H1 (cell line): ENCODE data around the gene PLPP2. TPM values are rescaled to one million over a fixed set of nuclear protein-coding genes. Genes with fewer than 3 reads are reported as not detected.

Source experiments
- GABPA ChIP-seq: IDR thresholded peaks from 2 replicates; pipeline ENCODE4 v1.6.1; 2011; ENCODE audit warnings: mild to moderate bottlenecking, low read length, moderate library complexity, borderline replicate concordance; ENCODE audit not compliant: insufficient read depth
- POLR2AphosphoS5 ChIP-seq: IDR thresholded peaks from 2 replicates; pipeline ENCODE4 v1.6.1; 2011; ENCODE audit warnings: low read depth, low read length
- SP4 ChIP-seq: IDR thresholded peaks from 2 replicates; pipeline ENCODE4 v1.6.1; 2012; ENCODE audit warnings: low read length, inconsistent platforms
- SRF ChIP-seq: IDR thresholded peaks from 2 replicates; pipeline ENCODE4 v1.6.1; 2011; ENCODE audit warnings: mild to moderate bottlenecking, low read depth, low read length, moderate library complexity
- TCF12 ChIP-seq: IDR thresholded peaks from 2 replicates; pipeline ENCODE4 v1.6.1; 2011; ENCODE audit warnings: low read depth, mild to moderate bottlenecking, low read length
- polyA plus RNA-seq, 7 experiments: library from polyadenylated mRNA; depleted of rRNA in 3 of 7; stranded (reverse) in 5 of 7; unstranded in 2 of 7; fragments of >200 nt in 5 of 7; fragments of 200-250 nt in 2 of 7; gene quantifications; 1 replicate in 5 of 7; 2 replicates in 1 of 7; 4 replicates in 1 of 7; pipeline versions ENCODE4 v1.2.1 to v1.2.3, GENCODE V29; 2011 to 2013; ENCODE audit warnings: missing spikeins in 2 of 7, mixed read lengths in 2 of 7
- total RNA-seq: library from RNA; stranded (reverse); fragmentation: NEBNext Ultra II Directional; extraction: Animal tissue kit (Norgen Biotek cat#: 25700); gene quantifications from 2 replicates; pipeline ENCODE4 v1.2.1, GENCODE V29; 2021
- TF ChIP-seq, protein P1 (sequence below): fragments of 300-600 bp; sonication (generic); IDR thresholded peaks from 2 replicates; pipeline ENCODE4 v1.7.1; 2012; ENCODE audit warnings: low read length, moderate library complexity, mild to moderate bottlenecking, inconsistent platforms; ENCODE audit not compliant: insufficient replicate concordance
- TF ChIP-seq, protein P2 (sequence below): IDR thresholded peaks from 2 replicates; pipeline ENCODE4 v1.6.1; 2012; ENCODE audit warnings: inconsistent platforms
- TF ChIP-seq, protein P3 (sequence below): IDR thresholded peaks from 2 replicates; pipeline ENCODE4 v1.6.1; 2012; ENCODE audit warnings: inconsistent platforms
- TF ChIP-seq, protein P4 (sequence below): IDR thresholded peaks from 2 replicates; pipeline ENCODE4 v1.6.1; 2012; ENCODE audit warnings: low read length, inconsistent platforms

PLPP2 gene
- total and polyA plus RNA-seq, 2 of the 8 experiments (the other 6 are each of a cell fraction or from before 2014, with no cell fraction given) = 101 to 195 TPM

DNA sequence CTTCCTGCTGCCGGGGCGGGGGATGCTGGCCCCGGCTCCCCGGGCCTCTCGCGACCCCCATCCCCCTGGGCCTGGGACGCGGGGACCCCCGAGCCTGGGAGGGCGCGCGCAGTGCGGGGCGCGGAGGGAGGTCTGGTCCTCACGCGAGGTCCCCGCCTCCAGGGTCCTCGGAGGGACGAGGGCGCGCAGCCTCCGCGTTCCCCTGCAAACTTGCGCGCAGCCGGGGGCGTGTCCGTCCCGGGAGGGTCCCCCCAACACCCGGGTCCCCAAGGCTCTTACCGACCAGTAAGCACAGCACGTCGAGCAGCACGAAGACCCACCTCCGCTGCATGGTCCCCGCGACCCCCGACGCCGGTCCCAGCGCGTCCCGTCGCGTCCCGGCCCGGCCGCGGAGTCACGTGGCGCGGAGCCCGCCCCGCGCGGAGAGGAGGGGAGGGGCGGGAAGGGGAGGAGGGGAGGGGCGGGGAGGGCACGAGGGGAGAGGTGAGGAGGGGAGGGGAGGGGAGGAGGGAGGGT lies at the start of gene PLPP2 (continued):
- TF ChIP-seq, protein P1, sequence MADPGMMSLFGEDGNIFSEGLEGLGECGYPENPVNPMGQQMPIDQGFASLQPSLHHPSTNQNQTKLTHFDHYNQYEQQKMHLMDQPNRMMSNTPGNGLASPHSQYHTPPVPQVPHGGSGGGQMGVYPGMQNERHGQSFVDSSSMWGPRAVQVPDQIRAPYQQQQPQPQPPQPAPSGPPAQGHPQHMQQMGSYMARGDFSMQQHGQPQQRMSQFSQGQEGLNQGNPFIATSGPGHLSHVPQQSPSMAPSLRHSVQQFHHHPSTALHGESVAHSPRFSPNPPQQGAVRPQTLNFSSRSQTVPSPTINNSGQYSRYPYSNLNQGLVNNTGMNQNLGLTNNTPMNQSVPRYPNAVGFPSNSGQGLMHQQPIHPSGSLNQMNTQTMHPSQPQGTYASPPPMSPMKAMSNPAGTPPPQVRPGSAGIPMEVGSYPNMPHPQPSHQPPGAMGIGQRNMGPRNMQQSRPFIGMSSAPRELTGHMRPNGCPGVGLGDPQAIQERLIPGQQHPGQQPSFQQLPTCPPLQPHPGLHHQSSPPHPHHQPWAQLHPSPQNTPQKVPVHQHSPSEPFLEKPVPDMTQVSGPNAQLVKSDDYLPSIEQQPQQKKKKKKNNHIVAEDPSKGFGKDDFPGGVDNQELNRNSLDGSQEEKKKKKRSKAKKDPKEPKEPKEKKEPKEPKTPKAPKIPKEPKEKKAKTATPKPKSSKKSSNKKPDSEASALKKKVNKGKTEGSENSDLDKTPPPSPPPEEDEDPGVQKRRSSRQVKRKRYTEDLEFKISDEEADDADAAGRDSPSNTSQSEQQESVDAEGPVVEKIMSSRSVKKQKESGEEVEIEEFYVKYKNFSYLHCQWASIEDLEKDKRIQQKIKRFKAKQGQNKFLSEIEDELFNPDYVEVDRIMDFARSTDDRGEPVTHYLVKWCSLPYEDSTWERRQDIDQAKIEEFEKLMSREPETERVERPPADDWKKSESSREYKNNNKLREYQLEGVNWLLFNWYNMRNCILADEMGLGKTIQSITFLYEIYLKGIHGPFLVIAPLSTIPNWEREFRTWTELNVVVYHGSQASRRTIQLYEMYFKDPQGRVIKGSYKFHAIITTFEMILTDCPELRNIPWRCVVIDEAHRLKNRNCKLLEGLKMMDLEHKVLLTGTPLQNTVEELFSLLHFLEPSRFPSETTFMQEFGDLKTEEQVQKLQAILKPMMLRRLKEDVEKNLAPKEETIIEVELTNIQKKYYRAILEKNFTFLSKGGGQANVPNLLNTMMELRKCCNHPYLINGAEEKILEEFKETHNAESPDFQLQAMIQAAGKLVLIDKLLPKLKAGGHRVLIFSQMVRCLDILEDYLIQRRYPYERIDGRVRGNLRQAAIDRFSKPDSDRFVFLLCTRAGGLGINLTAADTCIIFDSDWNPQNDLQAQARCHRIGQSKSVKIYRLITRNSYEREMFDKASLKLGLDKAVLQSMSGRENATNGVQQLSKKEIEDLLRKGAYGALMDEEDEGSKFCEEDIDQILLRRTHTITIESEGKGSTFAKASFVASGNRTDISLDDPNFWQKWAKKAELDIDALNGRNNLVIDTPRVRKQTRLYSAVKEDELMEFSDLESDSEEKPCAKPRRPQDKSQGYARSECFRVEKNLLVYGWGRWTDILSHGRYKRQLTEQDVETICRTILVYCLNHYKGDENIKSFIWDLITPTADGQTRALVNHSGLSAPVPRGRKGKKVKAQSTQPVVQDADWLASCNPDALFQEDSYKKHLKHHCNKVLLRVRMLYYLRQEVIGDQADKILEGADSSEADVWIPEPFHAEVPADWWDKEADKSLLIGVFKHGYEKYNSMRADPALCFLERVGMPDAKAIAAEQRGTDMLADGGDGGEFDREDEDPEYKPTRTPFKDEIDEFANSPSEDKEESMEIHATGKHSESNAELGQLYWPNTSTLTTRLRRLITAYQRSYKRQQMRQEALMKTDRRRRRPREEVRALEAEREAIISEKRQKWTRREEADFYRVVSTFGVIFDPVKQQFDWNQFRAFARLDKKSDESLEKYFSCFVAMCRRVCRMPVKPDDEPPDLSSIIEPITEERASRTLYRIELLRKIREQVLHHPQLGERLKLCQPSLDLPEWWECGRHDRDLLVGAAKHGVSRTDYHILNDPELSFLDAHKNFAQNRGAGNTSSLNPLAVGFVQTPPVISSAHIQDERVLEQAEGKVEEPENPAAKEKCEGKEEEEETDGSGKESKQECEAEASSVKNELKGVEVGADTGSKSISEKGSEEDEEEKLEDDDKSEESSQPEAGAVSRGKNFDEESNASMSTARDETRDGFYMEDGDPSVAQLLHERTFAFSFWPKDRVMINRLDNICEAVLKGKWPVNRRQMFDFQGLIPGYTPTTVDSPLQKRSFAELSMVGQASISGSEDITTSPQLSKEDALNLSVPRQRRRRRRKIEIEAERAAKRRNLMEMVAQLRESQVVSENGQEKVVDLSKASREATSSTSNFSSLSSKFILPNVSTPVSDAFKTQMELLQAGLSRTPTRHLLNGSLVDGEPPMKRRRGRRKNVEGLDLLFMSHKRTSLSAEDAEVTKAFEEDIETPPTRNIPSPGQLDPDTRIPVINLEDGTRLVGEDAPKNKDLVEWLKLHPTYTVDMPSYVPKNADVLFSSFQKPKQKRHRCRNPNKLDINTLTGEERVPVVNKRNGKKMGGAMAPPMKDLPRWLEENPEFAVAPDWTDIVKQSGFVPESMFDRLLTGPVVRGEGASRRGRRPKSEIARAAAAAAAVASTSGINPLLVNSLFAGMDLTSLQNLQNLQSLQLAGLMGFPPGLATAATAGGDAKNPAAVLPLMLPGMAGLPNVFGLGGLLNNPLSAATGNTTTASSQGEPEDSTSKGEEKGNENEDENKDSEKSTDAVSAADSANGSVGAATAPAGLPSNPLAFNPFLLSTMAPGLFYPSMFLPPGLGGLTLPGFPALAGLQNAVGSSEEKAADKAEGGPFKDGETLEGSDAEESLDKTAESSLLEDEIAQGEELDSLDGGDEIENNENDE = no peak
- peak; percentile 68; the same call in 1 of the 2 replicates for TF ChIP-seq POLR2AphosphoS5
- TF ChIP-seq, protein P2, sequence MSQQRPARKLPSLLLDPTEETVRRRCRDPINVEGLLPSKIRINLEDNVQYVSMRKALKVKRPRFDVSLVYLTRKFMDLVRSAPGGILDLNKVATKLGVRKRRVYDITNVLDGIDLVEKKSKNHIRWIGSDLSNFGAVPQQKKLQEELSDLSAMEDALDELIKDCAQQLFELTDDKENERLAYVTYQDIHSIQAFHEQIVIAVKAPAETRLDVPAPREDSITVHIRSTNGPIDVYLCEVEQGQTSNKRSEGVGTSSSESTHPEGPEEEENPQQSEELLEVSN = peak; percentile 57; the same call in 1 of the 2 replicates
- no peak for TF ChIP-seq TCF12
- TF ChIP-seq, protein P3, sequence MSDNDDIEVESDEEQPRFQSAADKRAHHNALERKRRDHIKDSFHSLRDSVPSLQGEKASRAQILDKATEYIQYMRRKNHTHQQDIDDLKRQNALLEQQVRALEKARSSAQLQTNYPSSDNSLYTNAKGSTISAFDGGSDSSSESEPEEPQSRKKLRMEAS = peak; percentile 73; the same call in 1 of the 2 replicates
- TF ChIP-seq SRF = no peak
- no peak for TF ChIP-seq SP4
- TF ChIP-seq, protein P4, sequence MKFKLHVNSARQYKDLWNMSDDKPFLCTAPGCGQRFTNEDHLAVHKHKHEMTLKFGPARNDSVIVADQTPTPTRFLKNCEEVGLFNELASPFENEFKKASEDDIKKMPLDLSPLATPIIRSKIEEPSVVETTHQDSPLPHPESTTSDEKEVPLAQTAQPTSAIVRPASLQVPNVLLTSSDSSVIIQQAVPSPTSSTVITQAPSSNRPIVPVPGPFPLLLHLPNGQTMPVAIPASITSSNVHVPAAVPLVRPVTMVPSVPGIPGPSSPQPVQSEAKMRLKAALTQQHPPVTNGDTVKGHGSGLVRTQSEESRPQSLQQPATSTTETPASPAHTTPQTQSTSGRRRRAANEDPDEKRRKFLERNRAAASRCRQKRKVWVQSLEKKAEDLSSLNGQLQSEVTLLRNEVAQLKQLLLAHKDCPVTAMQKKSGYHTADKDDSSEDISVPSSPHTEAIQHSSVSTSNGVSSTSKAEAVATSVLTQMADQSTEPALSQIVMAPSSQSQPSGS = no peak
- TF ChIP-seq GABPA = no peak
